H1 (cell line): ENCODE results near the gene CCDC30. TPM values are rescaled to one million over a fixed set of nuclear protein-coding genes. Genes with fewer than 3 reads are reported as not detected.

Experiments
- EGR1 ChIP-seq: IDR thresholded peaks from 2 replicates; pipeline ENCODE4 v1.6.1; 2011; ENCODE audit warnings: low read depth, low read length, borderline replicate concordance
- SP2 ChIP-seq: IDR thresholded peaks from 2 replicates; pipeline ENCODE4 v1.6.1; 2012; ENCODE audit warnings: mild to moderate bottlenecking, low read length, inconsistent platforms
- polyA plus RNA-seq, 7 experiments: library from polyadenylated mRNA; depleted of rRNA in 3 of 7; stranded (reverse) in 5 of 7; unstranded in 2 of 7; fragments of >200 nt in 5 of 7; fragments of 200-250 nt in 2 of 7; gene quantifications; 1 replicate in 5 of 7; 2 replicates in 1 of 7; 4 replicates in 1 of 7; pipeline versions ENCODE4 v1.2.1 to v1.2.3, GENCODE V29; 2011 to 2013; ENCODE audit warnings: missing spikeins in 2 of 7, mixed read lengths in 2 of 7
- total RNA-seq: library from RNA; stranded (reverse); fragmentation: NEBNext Ultra II Directional; extraction: Animal tissue kit (Norgen Biotek cat#: 25700); gene quantifications from 2 replicates; pipeline ENCODE4 v1.2.1, GENCODE V29; 2021
- TF ChIP-seq, protein P1 (sequence below): IDR thresholded peaks from 2 replicates; pipeline ENCODE4 v1.6.1; 2012; ENCODE audit warnings: low read length, inconsistent platforms

CCDC30 gene
- total and polyA plus RNA-seq, 2 of the 8 experiments (the other 6 are each of a cell fraction or from before 2014, with no cell fraction given): 0.60 to 1.8 TPM

DNA sequence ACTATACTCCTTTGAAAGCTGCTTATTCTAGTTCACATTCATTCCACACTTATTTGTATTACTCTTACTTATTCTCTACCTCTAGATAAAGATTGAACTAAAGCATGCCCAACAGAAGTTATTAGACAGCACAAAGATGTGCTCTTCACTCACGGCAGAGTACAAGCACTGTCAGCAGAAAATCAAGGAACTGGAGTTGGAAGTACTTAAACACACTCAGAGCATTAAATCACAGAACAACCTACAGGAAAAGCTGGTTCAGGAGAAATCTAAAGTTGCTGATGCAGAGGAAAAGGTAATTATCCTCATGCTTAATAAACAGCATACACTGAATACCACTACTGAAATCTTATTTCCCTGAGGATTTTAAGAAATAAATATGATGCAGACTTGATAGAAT, 113.8 kb downstream of the CCDC30 start (continued):
- TF ChIP-seq, protein P1, sequence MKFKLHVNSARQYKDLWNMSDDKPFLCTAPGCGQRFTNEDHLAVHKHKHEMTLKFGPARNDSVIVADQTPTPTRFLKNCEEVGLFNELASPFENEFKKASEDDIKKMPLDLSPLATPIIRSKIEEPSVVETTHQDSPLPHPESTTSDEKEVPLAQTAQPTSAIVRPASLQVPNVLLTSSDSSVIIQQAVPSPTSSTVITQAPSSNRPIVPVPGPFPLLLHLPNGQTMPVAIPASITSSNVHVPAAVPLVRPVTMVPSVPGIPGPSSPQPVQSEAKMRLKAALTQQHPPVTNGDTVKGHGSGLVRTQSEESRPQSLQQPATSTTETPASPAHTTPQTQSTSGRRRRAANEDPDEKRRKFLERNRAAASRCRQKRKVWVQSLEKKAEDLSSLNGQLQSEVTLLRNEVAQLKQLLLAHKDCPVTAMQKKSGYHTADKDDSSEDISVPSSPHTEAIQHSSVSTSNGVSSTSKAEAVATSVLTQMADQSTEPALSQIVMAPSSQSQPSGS: no peak
- TF ChIP-seq SP2: no peak
- TF ChIP-seq EGR1: no peak
